GM23248 (cell line): ENCODE data around the gene GAB2. TPM values are rescaled to one million over a fixed set of nuclear protein-coding genes. Genes with fewer than 3 reads are reported as not detected.

Experiments used
- DNase-seq: peaks from one replicate; pipeline ENCODE4 v3.0.0-alpha.2; 2015
- H2AFZ ChIP-seq: fragments of 200-600 bp; sonication (generic); 2 replicates; pipeline ENCODE4 v1.6.1; 2016; ENCODE audit warnings: antibody characterized with exemption
- H3F3A ChIP-seq: fragments of 200-600 bp; sonication (generic); 2 replicates; pipeline ENCODE4 v1.6.1; 2016; ENCODE audit warnings: mild to moderate bottlenecking, antibody characterized with exemption, mixed run types; ENCODE audit not compliant: insufficient read depth
- H3K27ac ChIP-seq: fragments of 200-600 bp; sonication (generic); 2 replicates; pipeline ENCODE4 v1.5.1; 2016; ENCODE audit warnings: mild to moderate bottlenecking
- H3K27me3 ChIP-seq: fragments of 200-600 bp; sonication (generic); replicated peaks from 2 replicates; pipeline ENCODE4 v1.6.1; 2016; ENCODE audit warnings: mild to moderate bottlenecking; ENCODE audit not compliant: insufficient read depth
- H3K36me3 ChIP-seq: fragments of 200-600 bp; sonication (generic); 2 replicates; pipeline ENCODE4 v1.6.1; 2016; ENCODE audit warnings: low read depth, mild to moderate bottlenecking
- H3K4me1 ChIP-seq: fragments of 200-600 bp; sonication (generic); 2 replicates; pipeline ENCODE4 v1.6.1; 2016; ENCODE audit warnings: mild to moderate bottlenecking; ENCODE audit not compliant: insufficient read depth
- H3K4me2 ChIP-seq: fragments of 200-600 bp; sonication (generic); one replicate; pipeline ENCODE4 v1.6.1; 2016; ENCODE audit warnings: mild to moderate bottlenecking; ENCODE audit not compliant: unreplicated experiment
- H3K4me3 ChIP-seq: fragments of 200-600 bp; sonication (generic); 2 replicates; pipeline ENCODE4 v1.5.1; 2016; ENCODE audit warnings: mild to moderate bottlenecking
- H3K79me2 ChIP-seq: fragments of 200-600 bp; sonication (generic); 2 replicates; pipeline ENCODE4 v1.6.1; 2016; ENCODE audit warnings: mild to moderate bottlenecking; ENCODE audit not compliant: insufficient read depth
- H3K9ac ChIP-seq: fragments of 200-600 bp; sonication (generic); 2 replicates; pipeline ENCODE4 v1.6.1; 2016; ENCODE audit warnings: mild to moderate bottlenecking
- H3K9me2 ChIP-seq: fragments of 200-600 bp; sonication (generic); 2 replicates; pipeline ENCODE4 v1.6.1; 2016; ENCODE audit warnings: mixed run types, mild to moderate bottlenecking, moderate library complexity; ENCODE audit not compliant: insufficient read depth
- H3K9me3 ChIP-seq: fragments of 200-600 bp; sonication (generic); one replicate; pipeline ENCODE4 v1.6.1; 2017; ENCODE audit warnings: low read depth
- H4K20me1 ChIP-seq: fragments of 200-600 bp; sonication (generic); 2 replicates; pipeline ENCODE4 v1.6.0; 2016; ENCODE audit not compliant: insufficient read depth
- EZH2 ChIP-seq: fragments of 200-600 bp; sonication (generic); IDR thresholded peaks from 2 replicates; pipeline ENCODE4 v1.6.1; 2018; ENCODE audit warnings: antibody characterized with exemption, mild to moderate bottlenecking; ENCODE audit not compliant: insufficient read depth, poor library complexity, severe bottlenecking
- EZH2phosphoT487 ChIP-seq: fragments of 200-600 bp; sonication (generic); IDR thresholded peaks from 2 replicates; pipeline ENCODE4 v1.6.1; 2018; ENCODE audit warnings: antibody characterized with exemption, moderate library complexity, mild to moderate bottlenecking, low read depth; ENCODE audit not compliant: insufficient read depth
- WGBS, 2 experiments: methylation state at CpG; one replicate each; pipeline ENCODE4 v1.1.6; 2015 to 2017; ENCODE audit warnings: low lambda C conversion rate in 2 of 2, low coverage in 1 of 2; ENCODE audit errors: missing lambda C conversion rate in 2 of 2; 5-methylcytosine and 5-hydroxymethylcytosine counted together
- in situ Hi-C: fragments of 300-500 bp; cut with MboI; formaldehyde crosslinking; loops from 2 replicates; pipeline ENCODE4 v1.15.0; 2020
- polyA plus RNA-seq: library from polyadenylated mRNA; unstranded; fragments of >200 nt; fragmentation: Nextera tagmentation; extraction: Ambion mirVana; gene quantifications from 2 replicates; pipeline ENCODE4 v1.2.1, GENCODE V29; 2016
- total RNA-seq: library from RNA; depleted of rRNA; stranded (reverse); fragments of >200 nt; shearing (Covaris generic); gene quantifications from 2 replicates; pipeline ENCODE4 v1.2.3, GENCODE V29; 2014

The GAB2 gene
- total and polyA plus RNA-seq, 2 experiments from 2014 or later = 1.8 to 12.2 TPM

DNA sequence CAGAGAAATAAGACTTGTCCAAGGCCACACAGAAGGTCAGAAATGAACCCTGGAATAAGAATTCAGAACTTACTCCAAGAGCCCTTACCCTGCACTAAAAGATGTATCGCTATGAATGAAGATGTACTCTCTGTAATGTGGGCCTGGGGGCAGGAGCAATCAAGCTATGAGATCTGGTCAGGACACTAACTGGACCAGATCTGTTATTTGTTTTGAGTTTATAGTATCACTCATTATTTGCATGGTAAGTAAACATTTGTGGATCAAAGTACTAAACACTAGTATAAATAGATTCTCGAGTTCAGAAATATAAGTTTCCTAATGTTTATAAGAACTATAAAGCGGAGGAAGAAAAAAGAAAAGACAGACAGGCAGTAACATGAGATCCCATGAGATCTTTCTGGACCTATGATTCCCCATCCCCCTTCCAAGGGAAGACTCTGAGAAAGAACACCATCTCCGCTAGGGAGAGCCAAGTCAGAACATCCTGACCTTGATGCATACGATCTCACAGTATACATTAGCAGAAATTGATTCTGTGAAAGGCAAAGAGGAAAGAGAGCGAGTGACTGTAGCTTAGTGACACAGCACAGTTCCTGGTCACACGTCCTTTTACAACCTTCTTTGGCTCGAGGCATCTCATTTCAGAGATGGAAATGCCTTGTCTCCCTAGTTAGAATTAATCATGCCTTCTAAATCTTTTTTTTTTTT lies 157.7 kb downstream of the GAB2 start:
- in situ Hi-C loops = no loop called here
- TF ChIP-seq EZH2phosphoT487 = no peak
- no peak for TF ChIP-seq EZH2
- H3K27ac ChIP-seq = no peak overlapping the region
- WGBS, 2 experiments = 89 to 91% methylated on average over 8 of the region's 8 CpGs
- H2AFZ ChIP-seq = no peak overlapping the region
- no peak overlapping the region for H3K9ac ChIP-seq
- H3K27me3 ChIP-seq = no peaks in the 10 kb centered on the region
- no peaks in the 10 kb centered on the region for H4K20me1 ChIP-seq
- no peak for DNase-seq
- no peak overlapping the region for H3K4me2 ChIP-seq
- H3K9me3 ChIP-seq = no peaks in the 10 kb centered on the region
- H3K36me3 ChIP-seq = no peaks in the 10 kb centered on the region
- H3F3A ChIP-seq = peaks cover 15% of the 10 kb centered on the region
- no peaks in the 10 kb centered on the region for H3K79me2 ChIP-seq
- H3K4me1 ChIP-seq = peaks cover 15% of the 10 kb centered on the region
- no peaks in the 10 kb centered on the region for H3K9me2 ChIP-seq
- no peak overlapping the region for H3K4me3 ChIP-seq

GRCh38 chr11:78257654-78258053 lies 160.0 kb downstream of the GAB2 start:
- in situ Hi-C loops = no loop called here

DNA sequence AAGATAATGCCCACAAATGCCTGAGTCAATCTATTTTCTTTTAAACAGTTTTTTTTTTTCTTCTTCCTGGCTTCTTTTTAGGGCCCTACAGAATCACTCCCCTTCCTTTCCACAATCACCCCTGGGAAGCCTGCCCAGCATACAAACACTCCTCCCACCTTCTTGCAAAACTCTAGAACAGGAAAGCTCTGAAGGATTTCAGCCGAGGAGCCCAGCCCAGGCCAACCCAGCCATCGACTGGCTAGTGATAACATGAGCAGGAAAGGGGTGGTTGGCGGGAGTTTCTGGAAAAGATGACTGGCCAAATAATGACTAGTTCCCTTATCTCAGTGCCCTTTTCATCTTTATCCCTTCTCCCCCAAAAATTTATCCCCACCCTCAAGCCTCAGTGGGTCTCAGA lies 160.7 kb downstream of the GAB2 start:
- TF ChIP-seq EZH2phosphoT487 (no peak), EZH2 (no peak)
- in situ Hi-C loops = no loop called here
- Histone ChIP-seq H3K9ac (no peak overlapping the region), H3K27ac (peak overlapping the region; percentile 22), H3K9me3 (no peaks in the 10 kb centered on the region), H3K79me2 (no peaks in the 10 kb centered on the region), H3F3A (peaks cover 19% of the 10 kb centered on the region), H3K4me3 (no peak overlapping the region), H3K27me3 (no peaks in the 10 kb centered on the region), H3K4me1 (peaks cover 26% of the 10 kb centered on the region), H3K36me3 (no peaks in the 10 kb centered on the region), H3K4me2 (peak overlapping the region; percentile 8), H4K20me1 (no peaks in the 10 kb centered on the region), H3K9me2 (no peaks in the 10 kb centered on the region), H2AFZ (peak overlapping the region; percentile 5)
- peak; percentile 91 for DNase-seq
- 0 to 7% methylated on average over 3 of the region's 3 CpGs for WGBS, 2 experiments

More at GRCh38 chr11:78257654-78258053, 160.0 kb downstream of the GAB2 start:
- WGBS, 2 experiments = 91% methylated on average over 3 of the region's 3 CpGs
- H3K27me3 ChIP-seq = no peaks in the 10 kb centered on the region
- peaks cover 19% of the 10 kb centered on the region for H3F3A ChIP-seq
- TF ChIP-seq EZH2phosphoT487 = no peak
- no peak for TF ChIP-seq EZH2
- DNase-seq = no peak
- no peaks in the 10 kb centered on the region for H3K9me2 ChIP-seq
- H3K79me2 ChIP-seq = no peaks in the 10 kb centered on the region
- no peak overlapping the region for H2AFZ ChIP-seq
- no peaks in the 10 kb centered on the region for H3K9me3 ChIP-seq
- H3K27ac ChIP-seq = no peak overlapping the region
- no peaks in the 10 kb centered on the region for H4K20me1 ChIP-seq
- H3K4me3 ChIP-seq = no peak overlapping the region
- no peaks in the 10 kb centered on the region for H3K36me3 ChIP-seq
- no peak overlapping the region for H3K9ac ChIP-seq
- H3K4me1 ChIP-seq = peaks cover 26% of the 10 kb centered on the region
- H3K4me2 ChIP-seq = no peak overlapping the region

DNA sequence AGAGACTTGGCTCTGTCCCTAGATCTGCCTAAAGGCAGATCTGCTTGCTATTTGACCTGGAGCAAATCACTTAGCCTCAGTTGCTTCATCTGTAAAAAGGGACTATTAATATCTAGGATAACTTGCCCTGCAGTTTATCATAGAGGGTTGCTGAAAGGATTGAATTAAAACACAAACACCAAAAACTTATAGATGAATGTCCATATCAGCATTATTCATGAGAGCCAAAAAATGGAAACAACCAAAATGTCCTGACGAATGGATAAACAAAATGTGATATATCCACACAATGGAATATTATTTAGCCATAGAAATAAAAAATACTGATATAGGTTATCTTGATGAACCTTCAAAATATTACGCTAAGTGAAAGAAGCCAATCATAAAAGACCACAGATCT lies 161.7 kb downstream of the GAB2 start:
- no peaks in the 10 kb centered on the region for H3K9me2 ChIP-seq
- H4K20me1 ChIP-seq = no peaks in the 10 kb centered on the region
- peaks cover 29% of the 10 kb centered on the region for H3F3A ChIP-seq
- no peaks in the 10 kb centered on the region for H3K27me3 ChIP-seq
- H3K9ac ChIP-seq = no peak overlapping the region
- in situ Hi-C loops = no loop called here
- H3K4me2 ChIP-seq = peak overlapping the region; percentile 8
- no peaks in the 10 kb centered on the region for H3K36me3 ChIP-seq
- no peak for TF ChIP-seq EZH2phosphoT487
- no peak for TF ChIP-seq EZH2
- DNase-seq = no peak
- H3K4me3 ChIP-seq = no peak overlapping the region
- H3K27ac ChIP-seq = no peak overlapping the region
- WGBS, 2 experiments = 82 to 85% methylated on average over 2 of the region's 2 CpGs
- peaks cover 36% of the 10 kb centered on the region for H3K4me1 ChIP-seq
- H3K9me3 ChIP-seq = no peaks in the 10 kb centered on the region
- no peaks in the 10 kb centered on the region for H3K79me2 ChIP-seq
- no peak overlapping the region for H2AFZ ChIP-seq
